C4-2B (cell line): ENCODE data around the gene PIGN.

ENCODE experiments used
- CTCF ChIP-seq: fragments of 450-650 bp; conservative IDR thresholded peaks from 2 replicates; pipeline ENCODE4 v1.5.1; 2017; ENCODE audit warnings: mild to moderate bottlenecking
- ZFX ChIP-seq: fragments of 450-650 bp; IDR thresholded peaks from 2 replicates; pipeline ENCODE4 v1.6.1; 2017

GRCh38 chr18:62144338-62144737, 42.5 kb downstream of the PIGN start:
- TF ChIP-seq CTCF (no peak), ZFX (no peak)
